SK-N-SH (cell line): ENCODE results near the gene MSL3. TPM values are rescaled to one million over a fixed set of nuclear protein-coding genes. Genes with fewer than 3 reads are reported as not detected.

ENCODE experiments used
- CTCF ChIA-PET: fragments of 300-600, 350-600 bp; formaldehyde crosslinking; extraction: SDS; loops from one replicate; lab custom pipeline; 2021; lab: Yijun Ruan, JAX
- POLR2A ChIA-PET: fragments of 350-600 bp; sonication (Branson Sonifier 250); formaldehyde crosslinking; extraction: SDS; loops from one replicate; lab custom pipeline; 2020; ENCODE audit warnings: antibody characterized with exemption, inconsistent platforms; lab: Yijun Ruan, JAX
- DNase-seq: peaks from one replicate; pipeline ENCODE4 v3.0.0; 2012
- H2AFZ ChIP-seq: fragments of 200-600 bp; sonication (generic); 2 replicates; pipeline ENCODE4 v1.8.1; 2016; ENCODE audit warnings: antibody characterized with exemption, mild to moderate bottlenecking, low read depth
- H3F3A ChIP-seq: fragments of 200-600 bp; sonication (generic); replicated peaks from 2 replicates; pipeline ENCODE3; 2016; ENCODE audit warnings: antibody characterized with exemption, mild to moderate bottlenecking; ENCODE audit not compliant: insufficient read depth
- H3K27ac ChIP-seq, 2 experiments: fragments of 200-500 bp in 1 of 2; fragments of 200-600 bp in 1 of 2; sonication (Bioruptor generic) in 1 of 2; sonication (generic), shearing (Covaris generic) in 1 of 2; 2 replicates each; pipeline versions ENCODE4 v1.5.1 to v1.6.1; 2014 to 2016; ENCODE audit warnings: low read depth in 2 of 2, inconsistent platforms in 1 of 2, low read length in 1 of 2, mild to moderate bottlenecking in 1 of 2, mixed read lengths in 1 of 2
- H3K27me3 ChIP-seq: fragments of 200-600 bp; sonication (generic), shearing (Covaris generic); 2 replicates; pipeline ENCODE4 v1.6.1; 2016; ENCODE audit warnings: mixed run types; ENCODE audit not compliant: insufficient read depth
- H3K36me3 ChIP-seq, 2 experiments: fragments of 200-500 bp in 1 of 2; fragments of 200-600 bp in 1 of 2; sonication (Bioruptor generic) in 1 of 2; sonication (generic) in 1 of 2; replicated peaks in 1 of 2; 2 replicates each; pipeline versions ENCODE3 to v1.5.1; 2014 to 2016; ENCODE audit warnings: low read length in 1 of 2, mild to moderate bottlenecking in 1 of 2; ENCODE audit not compliant: insufficient read depth in 2 of 2, control insufficient read depth in 1 of 2
- H3K4me1 ChIP-seq, 2 experiments: fragments of 200-500 bp in 1 of 2; fragments of 200-600 bp in 1 of 2; sonication (Bioruptor generic) in 1 of 2; sonication (generic), shearing (Covaris generic) in 1 of 2; 2 replicates each; pipeline versions ENCODE4 v1.5.1 to v1.6.1; 2014 to 2016; ENCODE audit warnings: low read depth in 1 of 2, low read length in 1 of 2, mixed run types in 1 of 2; ENCODE audit not compliant: insufficient read depth in 2 of 2, control insufficient read depth in 1 of 2
- H3K4me2 ChIP-seq: fragments of 200-600 bp; sonication (generic), shearing (Covaris generic); 2 replicates; pipeline ENCODE4 v1.6.1; 2017; ENCODE audit warnings: mixed run types
- H3K4me3 ChIP-seq, 2 experiments: fragments of 200-500 bp in 1 of 2; fragments of 200-600 bp in 1 of 2; sonication (Bioruptor generic) in 1 of 2; sonication (generic), shearing (Covaris generic) in 1 of 2; 2 replicates each; pipeline versions ENCODE4 v1.5.1 to v1.8.1; 2014 to 2016; ENCODE audit warnings: low read depth in 2 of 2, inconsistent platforms in 1 of 2, low read length in 1 of 2, mild to moderate bottlenecking in 1 of 2, mixed read lengths in 1 of 2, moderate library complexity in 1 of 2
- H3K79me2 ChIP-seq: fragments of 200-600 bp; sonication (generic); 2 replicates; pipeline ENCODE4 v1.8.1; 2017; ENCODE audit warnings: mild to moderate bottlenecking; ENCODE audit not compliant: insufficient read depth
- H3K9ac ChIP-seq: fragments of 200-600 bp; sonication (generic); 2 replicates; pipeline ENCODE4 v1.6.1; 2017; ENCODE audit warnings: mixed run types
- H3K9me2 ChIP-seq: fragments of 200-600 bp; sonication (generic); 2 replicates; pipeline ENCODE4 v1.6.1; 2017; ENCODE audit warnings: mixed run types
- H3K9me3 ChIP-seq: fragments of 200-600 bp; sonication (generic); 2 replicates; pipeline ENCODE4 v1.6.1; 2017; ENCODE audit warnings: mixed run types, mild to moderate bottlenecking, moderate library complexity
- H4K20me1 ChIP-seq: fragments of 200-600 bp; sonication (generic); 2 replicates; pipeline ENCODE4 v1.6.1; 2017; ENCODE audit warnings: mild to moderate bottlenecking, mixed run types; ENCODE audit not compliant: insufficient read depth
- CHD2 ChIP-seq: fragments of 150-350 bp; IDR thresholded peaks from 2 replicates; pipeline ENCODE4 v1.6.1; 2018; ENCODE audit warnings: low read length; ENCODE audit not compliant: partially characterized antibody
- ELF1 ChIP-seq: IDR thresholded peaks from 2 replicates; pipeline ENCODE4 v1.4.0; 2012
- EP300 ChIP-seq, 2 experiments: IDR thresholded peaks; 2 replicates each; pipeline versions ENCODE4 v1.4.0 to v1.6.1; 2012; ENCODE audit warnings: borderline replicate concordance in 1 of 2, low read depth in 1 of 2, low read length in 1 of 2
- EZH2phosphoT487 ChIP-seq: fragments of 200-600 bp; sonication (generic); IDR thresholded peaks from 2 replicates; pipeline ENCODE4 v1.6.1; 2017; ENCODE audit warnings: low read depth, mixed run types, mild to moderate bottlenecking, antibody characterized with exemption, moderate library complexity, borderline replicate concordance
- GATA2 ChIP-seq: sonication (generic); formaldehyde crosslinking; IDR thresholded peaks from 2 replicates; pipeline ENCODE4 v1.5.0; 2020; ENCODE audit warnings: mild to moderate bottlenecking, missing genetic modification reagents
- RFX5 ChIP-seq: IDR thresholded peaks from 2 replicates; pipeline ENCODE4 v1.6.1; 2012; ENCODE audit warnings: mild to moderate bottlenecking, improper control_type of control experiment, low read length
- SIN3A ChIP-seq: IDR thresholded peaks from 2 replicates; pipeline ENCODE4 v1.6.1; 2012; ENCODE audit warnings: low read depth, mild to moderate bottlenecking, low read length, moderate library complexity, borderline replicate concordance
- SMC3 ChIP-seq: IDR thresholded peaks from 2 replicates; pipeline ENCODE4 v1.6.1; 2012; ENCODE audit warnings: low read depth, low read length, improper control_type of control experiment
- TAF1 ChIP-seq: IDR thresholded peaks from 2 replicates; pipeline ENCODE4 v1.6.1; 2012; ENCODE audit warnings: low read depth, mild to moderate bottlenecking, low read length, moderate library complexity, borderline replicate concordance
- TCF12 ChIP-seq: IDR thresholded peaks from 2 replicates; pipeline ENCODE4 v1.4.0; 2012
- TEAD4 ChIP-seq: IDR thresholded peaks from 2 replicates; pipeline ENCODE4 v1.4.0; 2012; ENCODE audit warnings: mild to moderate bottlenecking, borderline replicate concordance; ENCODE audit not compliant: insufficient read depth
- YY1 ChIP-seq: IDR thresholded peaks from 2 replicates; pipeline ENCODE4 v1.4.0; 2012; ENCODE audit warnings: low read depth, mild to moderate bottlenecking
- ZBTB33 ChIP-seq: IDR thresholded peaks from 2 replicates; pipeline ENCODE4 v1.4.0; 2012; ENCODE audit warnings: low read depth, borderline replicate concordance
- WGBS: methylation state at CpG from one replicate; pipeline ENCODE4 v1.1.6; 2017; ENCODE audit warnings: low lambda C conversion rate; 5-methylcytosine and 5-hydroxymethylcytosine counted together
- polyA plus RNA-seq, 3 experiments: library from polyadenylated mRNA; depleted of rRNA; stranded (reverse); fragments of >200 nt; gene quantifications; 2 replicates each; pipeline ENCODE4 v1.2.3, GENCODE V29; 2012
- TF ChIP-seq, protein P1 (sequence below): IDR thresholded peaks from 2 replicates; pipeline ENCODE4 v1.4.0; 2012; ENCODE audit warnings: low read depth
- TF ChIP-seq, protein P2 (sequence below): fragments of 150-350 bp; IDR thresholded peaks from 2 replicates; pipeline ENCODE4 v1.6.1; 2017; ENCODE audit warnings: antibody characterized with exemption, low read length, low read depth, borderline replicate concordance
- TF ChIP-seq, protein P3 (sequence below): IDR thresholded peaks from 2 replicates; pipeline ENCODE4; 2012

The MSL3 gene
- polyA plus RNA-seq, 1 of the 3 experiments (the other 2 are of a cell fraction), result 21.8 TPM

DNA sequence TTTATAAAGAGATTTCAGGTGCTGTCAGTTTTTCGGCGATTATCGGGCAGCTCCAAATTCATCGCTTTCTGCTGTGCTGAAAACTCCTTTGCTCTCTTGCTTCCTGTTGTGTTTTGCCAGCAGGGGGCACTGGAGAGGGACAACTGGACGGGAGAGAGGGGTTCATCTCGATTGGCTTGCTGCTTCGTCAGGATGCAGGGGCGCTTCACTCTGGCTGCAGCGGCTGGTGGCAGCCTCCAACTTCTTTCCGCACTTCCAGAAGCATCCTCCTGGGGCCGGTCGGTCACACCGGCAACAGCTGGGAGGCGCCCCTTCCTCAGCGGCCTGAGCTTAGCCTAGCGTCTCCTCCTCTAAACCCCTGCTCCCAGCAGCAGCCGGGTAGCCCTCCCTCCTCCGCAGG lies 29.5 kb downstream of the MSL3 start (continued):
- TF ChIP-seq TEAD4, result no peak
- no peak for TF ChIP-seq SIN3A
- TF ChIP-seq EP300 (IDR thresholded peaks at IDR 0.05; ENCODE audit: borderline replicate concordance in 1 of 2, low read depth in 1 of 2, low read length in 1 of 2), result no peak
- TF ChIP-seq RFX5, result no peak
- TF ChIP-seq SMC3, result peak; percentile 45
- no peak for TF ChIP-seq CHD2
- no peak for TF ChIP-seq TAF1

DNA sequence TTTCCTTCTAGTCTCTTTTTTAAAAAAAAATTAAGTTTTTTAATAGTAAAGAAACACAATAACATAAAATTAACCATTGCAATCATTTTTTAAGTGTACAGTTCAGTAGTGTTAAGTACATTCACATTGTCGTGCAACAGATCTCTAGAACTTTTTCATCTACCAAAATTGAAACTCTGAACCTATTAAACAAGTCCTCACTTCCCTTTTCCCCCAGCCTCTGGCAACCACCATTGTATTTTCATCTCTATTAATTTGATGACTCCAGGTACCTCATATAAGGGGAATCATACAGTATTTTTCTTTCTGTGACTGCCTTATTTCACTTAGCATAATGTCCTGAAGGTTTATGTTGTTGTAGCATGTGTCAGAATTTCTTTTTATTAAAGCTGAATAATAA lies 31.8 kb downstream of the MSL3 start:
- H2AFZ ChIP-seq, result no peak overlapping the region
- no peaks in the 10 kb centered on the region for H3K9me3 ChIP-seq
- no peaks in the 10 kb centered on the region for H3K79me2 ChIP-seq
- no peak overlapping the region for H3K9ac ChIP-seq
- H3K36me3 ChIP-seq, result no peaks in the 10 kb centered on the region
- H3K27ac ChIP-seq, result no peak overlapping the region
- no peaks in the 10 kb centered on the region for H3K9me2 ChIP-seq
- 40% methylated on average over 1 of the region's 1 CpG for WGBS
- H3F3A ChIP-seq, result no peaks in the 10 kb centered on the region
- ChIA-PET CTCF (interaction anchor here (1.4 to 1.7 kb wide), 2 partner anchors 11 to 15 kb away, joined by 3 to 5 read pairs; no protein-coding TSS in a partner anchor), POLR2A (no interaction called here)
- no peaks in the 10 kb centered on the region for H4K20me1 ChIP-seq
- TF ChIP-seq YY1 (no peak), ZBTB33 (no peak), EZH2phosphoT487 (no peak), CHD2 (no peak), TAF1 (no peak)
- no peak for DNase-seq
- H3K4me1 ChIP-seq, result peaks cover 0 to 2% of the 10 kb centered on the region in 2 experiments; a peak in 1 of 4 replicates
- H3K4me3 ChIP-seq, result no peak overlapping the region
- no peak overlapping the region for H3K4me2 ChIP-seq
- no peaks in the 10 kb centered on the region; the same call in 1 of the 2 replicates for H3K27me3 ChIP-seq

- Histone ChIP-seq H3K4me2 (no peak overlapping the region), H3F3A (no peaks in the 10 kb centered on the region), H2AFZ (no peak overlapping the region), H3K4me3 (no peak overlapping the region)
- TF ChIP-seq TEAD4 (no peak), GATA2 (CRISPR knock-in tag) (no peak), TCF12 (no peak), SMC3 (no peak), ELF1 (no peak)
- TF ChIP-seq, protein P1, sequence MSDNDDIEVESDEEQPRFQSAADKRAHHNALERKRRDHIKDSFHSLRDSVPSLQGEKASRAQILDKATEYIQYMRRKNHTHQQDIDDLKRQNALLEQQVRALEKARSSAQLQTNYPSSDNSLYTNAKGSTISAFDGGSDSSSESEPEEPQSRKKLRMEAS, result no peak
- TF ChIP-seq, protein P2, sequence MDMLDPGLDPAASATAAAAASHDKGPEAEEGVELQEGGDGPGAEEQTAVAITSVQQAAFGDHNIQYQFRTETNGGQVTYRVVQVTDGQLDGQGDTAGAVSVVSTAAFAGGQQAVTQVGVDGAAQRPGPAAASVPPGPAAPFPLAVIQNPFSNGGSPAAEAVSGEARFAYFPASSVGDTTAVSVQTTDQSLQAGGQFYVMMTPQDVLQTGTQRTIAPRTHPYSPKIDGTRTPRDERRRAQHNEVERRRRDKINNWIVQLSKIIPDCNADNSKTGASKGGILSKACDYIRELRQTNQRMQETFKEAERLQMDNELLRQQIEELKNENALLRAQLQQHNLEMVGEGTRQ, result no peak
- TF ChIP-seq, protein P3, sequence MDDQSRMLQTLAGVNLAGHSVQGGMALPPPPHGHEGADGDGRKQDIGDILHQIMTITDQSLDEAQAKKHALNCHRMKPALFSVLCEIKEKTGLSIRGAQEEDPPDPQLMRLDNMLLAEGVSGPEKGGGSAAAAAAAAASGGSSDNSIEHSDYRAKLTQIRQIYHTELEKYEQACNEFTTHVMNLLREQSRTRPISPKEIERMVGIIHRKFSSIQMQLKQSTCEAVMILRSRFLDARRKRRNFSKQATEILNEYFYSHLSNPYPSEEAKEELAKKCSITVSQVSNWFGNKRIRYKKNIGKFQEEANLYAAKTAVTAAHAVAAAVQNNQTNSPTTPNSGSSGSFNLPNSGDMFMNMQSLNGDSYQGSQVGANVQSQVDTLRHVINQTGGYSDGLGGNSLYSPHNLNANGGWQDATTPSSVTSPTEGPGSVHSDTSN, result no peak
- TF ChIP-seq, all 33 proteins: peak for 0
- Histone ChIP-seq H3K36me3 (no peaks in the 10 kb centered on the region), H3K9me2 (no peaks in the 10 kb centered on the region), H3K27me3 (no peaks in the 10 kb centered on the region; the same call in 1 of the 2 replicates), H3K9ac (no peak overlapping the region), H3K9me3 (no peaks in the 10 kb centered on the region), H4K20me1 (no peaks in the 10 kb centered on the region), H3K27ac (no peak overlapping the region), H3K79me2 (no peaks in the 10 kb centered on the region), H3K4me1 (peaks cover 0 to 2% of the 10 kb centered on the region in 2 experiments; a peak in 1 of 4 replicates)
- DNase-seq, result no peak
- CTCF ChIA-PET, result interaction anchor here (1.0 kb wide), 1 partner anchor 16 kb away, joined by 3 read pairs; no protein-coding TSS in a partner anchor
- POLR2A ChIA-PET, result no interaction called here
Observed at GRCh38 chrX:11791090-11791489, 33.1 kb downstream of the MSL3 start.
